ENCODE results near the gene RPRD1B.

The RPRD1B gene

GRCh38 chr20:38130687-38131587 is 97.4 kb downstream of the RPRD1B start:
- DNase-seq (ENCODE audit: low read depth, low spot score): no peak
- H3K27ac ChIP-seq: no peak overlapping the region

DNA sequence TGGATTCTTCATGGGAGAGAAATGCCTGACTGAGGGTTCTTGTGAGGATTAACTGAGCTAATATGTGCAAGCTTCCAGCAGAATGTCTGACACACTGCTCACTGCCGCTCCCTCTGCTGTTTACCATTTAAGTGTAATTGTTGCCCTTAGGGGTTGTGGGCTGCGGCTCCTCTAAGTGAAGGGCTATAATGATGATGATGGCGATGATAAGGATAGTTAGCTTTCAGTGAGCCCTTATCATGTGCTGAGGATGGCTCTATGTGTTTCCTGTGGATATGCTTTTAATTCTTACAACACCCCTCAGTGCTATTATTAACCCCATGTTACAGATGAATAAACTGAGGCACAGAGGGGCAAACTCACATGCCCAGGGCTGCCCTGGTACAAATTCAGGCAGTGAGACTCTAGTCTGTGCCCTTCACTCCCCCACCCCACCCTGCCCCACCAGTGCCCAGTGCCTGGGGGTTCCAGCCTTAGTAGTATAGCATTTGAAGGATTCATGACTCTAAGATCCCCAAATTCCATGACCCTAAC is 98.1 kb downstream of the RPRD1B start:
- no peak overlapping the region for H3K27ac ChIP-seq
- no peak for DNase-seq (ENCODE audit: low read depth, low spot score)

- no peak for DNase-seq (ENCODE audit: low read depth, low spot score)
- H3K27ac ChIP-seq: no peak overlapping the region
Observed at GRCh38 chr20:38132156-38132909, 98.8 kb downstream of the RPRD1B start.

GRCh38 chr20:38132910-38133501 is 99.5 kb downstream of the RPRD1B start:
- H3K27ac ChIP-seq: no peak overlapping the region
- DNase-seq (ENCODE audit: low read depth, low spot score): no peak

DNA sequence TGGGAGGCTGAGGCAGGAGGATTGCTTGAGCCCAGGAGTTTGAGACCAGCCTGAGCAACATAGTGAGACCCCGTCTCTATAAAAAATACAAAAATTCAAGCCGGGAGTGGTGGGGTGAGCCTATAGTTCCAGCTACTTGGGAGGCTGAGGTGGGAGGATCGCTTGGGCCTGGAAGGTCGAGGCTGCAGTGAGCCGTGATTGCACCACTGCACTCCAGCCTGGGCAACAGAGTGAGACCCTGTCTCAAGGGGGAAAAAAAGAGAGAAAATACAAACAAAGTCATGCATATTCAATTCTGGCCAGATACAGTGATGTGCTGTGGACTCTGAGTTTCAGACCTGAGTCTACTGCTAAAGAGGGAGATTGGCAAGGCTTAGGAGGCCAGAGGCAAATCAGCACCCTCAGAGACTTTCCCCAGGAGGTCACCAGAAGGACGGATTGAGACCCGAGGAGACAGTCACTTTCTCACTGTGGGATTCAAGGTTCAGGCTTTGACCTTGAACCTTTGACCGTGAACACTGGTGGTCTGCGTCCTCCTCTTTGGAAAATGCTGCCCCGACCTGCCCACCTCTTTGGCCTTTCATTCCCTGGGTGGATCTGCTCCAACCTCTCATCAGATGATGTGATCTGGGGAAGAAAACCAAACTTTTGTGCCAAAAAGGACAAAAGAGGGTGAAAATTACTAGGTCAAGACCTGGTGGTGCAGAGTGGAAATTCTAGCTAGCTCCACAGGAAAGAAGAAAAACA is 100.3 kb downstream of the RPRD1B start:
- DNase-seq (ENCODE audit: low read depth, low spot score): no peak
- no peak overlapping the region for H3K27ac ChIP-seq

DNA sequence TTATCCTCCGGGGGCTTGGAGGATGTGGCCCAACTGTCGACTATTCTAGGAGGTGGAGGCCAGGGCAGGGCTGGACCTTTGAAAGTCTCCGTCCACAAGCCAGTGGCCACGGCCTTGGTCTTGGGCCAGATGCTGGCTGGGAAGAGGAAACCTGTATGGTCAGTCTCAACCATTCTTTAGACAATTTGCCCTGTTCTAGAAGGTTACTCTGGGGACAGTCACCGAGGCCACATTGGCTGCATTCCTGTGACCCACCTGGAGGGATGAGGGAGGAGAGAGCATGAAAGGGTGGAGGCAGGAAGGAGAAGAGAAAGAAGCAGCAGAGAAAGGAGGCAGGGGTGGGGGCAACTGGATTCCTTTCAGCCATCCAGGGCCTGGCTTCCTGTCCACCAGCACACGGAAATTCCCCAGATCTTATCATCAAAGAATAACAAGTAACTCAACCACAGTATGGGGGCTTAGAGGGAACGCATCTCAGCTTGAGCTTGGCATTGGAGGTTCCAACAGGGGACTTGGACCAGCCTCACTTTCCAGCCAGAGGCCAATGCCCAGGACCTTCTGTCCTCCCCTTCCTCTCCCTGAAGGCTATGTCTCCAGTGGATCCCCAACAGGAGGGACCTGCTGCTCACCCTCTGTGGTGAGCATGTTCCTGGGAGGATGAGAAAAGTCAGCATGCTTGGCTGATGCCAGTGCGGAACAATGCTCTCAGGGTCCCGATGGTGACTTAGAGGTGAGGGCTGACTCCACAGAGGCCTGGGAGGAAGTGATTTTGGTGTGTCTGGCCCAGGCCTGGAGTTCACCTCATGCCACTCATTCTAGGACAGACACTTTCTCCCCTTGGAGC is 101.1 kb downstream of the RPRD1B start:
- H3K27ac ChIP-seq: no peak overlapping the region
- no peak for DNase-seq (ENCODE audit: low read depth, low spot score)

DNA sequence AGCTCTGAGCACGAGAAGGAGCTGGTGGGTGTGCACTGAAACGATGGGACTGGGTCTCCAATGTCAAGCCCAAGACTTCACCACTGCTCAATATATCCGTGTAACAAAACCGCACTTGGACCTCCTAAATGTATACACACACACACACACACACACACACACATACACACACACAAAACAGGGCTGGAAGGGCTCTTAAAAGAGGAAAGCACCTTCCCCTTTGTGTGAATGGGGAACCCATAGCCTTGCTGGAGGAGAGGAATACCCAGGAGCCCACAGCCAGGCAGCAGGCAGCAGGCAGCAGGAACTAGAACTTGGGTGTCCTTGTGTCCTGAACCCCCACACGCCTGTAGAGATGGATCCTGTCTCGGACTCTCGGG is 101.7 kb downstream of the RPRD1B start:
- DNase-seq (ENCODE audit: low read depth, low spot score): no peak
- H3K27ac ChIP-seq: no peak overlapping the region

DNA sequence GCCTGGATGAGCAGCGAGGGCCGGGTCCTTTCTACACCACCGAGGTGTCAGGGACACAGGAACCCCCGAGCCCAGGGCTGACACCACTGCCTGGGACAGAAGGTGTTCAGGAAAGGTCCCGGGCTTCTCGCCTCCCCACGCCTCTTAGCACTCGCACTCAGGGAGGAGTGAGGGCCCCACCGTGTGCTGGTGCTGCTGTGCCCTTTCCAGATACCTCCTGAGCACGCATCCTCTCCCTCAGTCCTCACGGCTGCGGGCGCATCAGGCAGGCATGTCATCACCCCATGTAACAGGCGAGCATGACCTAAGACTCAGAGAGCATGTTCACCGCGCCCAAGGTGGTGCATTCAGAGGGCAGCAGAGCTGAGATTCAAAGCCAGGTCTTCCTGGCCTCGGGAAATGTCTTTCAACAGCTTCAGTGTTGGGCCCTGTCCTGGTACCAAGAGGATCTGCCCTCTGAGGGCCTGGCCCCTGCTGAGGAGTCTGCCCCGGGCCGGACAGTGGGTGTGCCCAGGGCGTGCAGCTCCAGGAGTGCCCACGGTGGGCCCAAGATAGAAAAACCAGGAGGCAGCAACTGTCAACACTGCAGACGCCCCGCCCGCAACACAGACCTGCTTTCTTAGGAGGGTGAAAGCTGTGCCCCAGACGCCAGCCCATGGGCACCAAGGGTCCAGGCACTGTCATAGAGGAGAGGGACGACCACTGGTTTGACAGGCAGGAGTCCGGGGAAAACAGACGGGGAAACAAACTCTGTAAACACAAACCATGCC is 102.3 kb downstream of the RPRD1B start:
- H3K27ac ChIP-seq: no peak overlapping the region
- DNase-seq (ENCODE audit: low read depth, low spot score): no peak

GRCh38 chr20:38136421-38137245 is 103.1 kb downstream of the RPRD1B start:
- H3K27ac ChIP-seq: no peak overlapping the region
- DNase-seq (ENCODE audit: low read depth, low spot score): no peak

DNA sequence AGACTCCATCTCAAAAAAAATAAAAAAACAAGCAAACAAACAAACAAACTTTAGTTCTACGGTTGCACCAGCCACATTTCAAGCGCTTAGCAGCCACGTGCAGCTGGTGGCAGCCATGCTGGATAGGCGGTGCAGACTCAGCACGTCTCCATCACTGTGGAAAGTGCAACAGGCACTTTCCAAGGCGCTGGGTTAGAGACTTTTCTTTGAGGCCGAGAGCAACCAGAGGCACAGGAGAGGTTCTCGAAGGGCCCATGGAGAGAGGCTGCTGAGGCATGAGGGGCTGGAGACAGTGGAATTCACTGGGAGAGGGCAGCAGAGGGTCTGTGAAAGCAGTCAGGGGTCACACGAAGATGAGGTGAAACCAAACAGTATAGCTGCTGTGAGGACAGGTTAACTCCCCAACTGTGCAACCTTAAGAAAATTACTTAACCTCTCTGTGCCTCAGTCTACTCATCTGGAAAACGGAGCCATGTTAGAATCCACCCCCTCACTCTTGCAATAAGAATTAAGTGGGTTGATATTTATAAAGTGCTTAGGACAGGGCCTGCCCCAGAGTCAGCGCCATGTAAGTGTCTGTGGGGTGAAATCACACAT is 104.0 kb downstream of the RPRD1B start:
- no peak overlapping the region for H3K27ac ChIP-seq
- DNase-seq (ENCODE audit: low read depth, low spot score): no peak

DNA sequence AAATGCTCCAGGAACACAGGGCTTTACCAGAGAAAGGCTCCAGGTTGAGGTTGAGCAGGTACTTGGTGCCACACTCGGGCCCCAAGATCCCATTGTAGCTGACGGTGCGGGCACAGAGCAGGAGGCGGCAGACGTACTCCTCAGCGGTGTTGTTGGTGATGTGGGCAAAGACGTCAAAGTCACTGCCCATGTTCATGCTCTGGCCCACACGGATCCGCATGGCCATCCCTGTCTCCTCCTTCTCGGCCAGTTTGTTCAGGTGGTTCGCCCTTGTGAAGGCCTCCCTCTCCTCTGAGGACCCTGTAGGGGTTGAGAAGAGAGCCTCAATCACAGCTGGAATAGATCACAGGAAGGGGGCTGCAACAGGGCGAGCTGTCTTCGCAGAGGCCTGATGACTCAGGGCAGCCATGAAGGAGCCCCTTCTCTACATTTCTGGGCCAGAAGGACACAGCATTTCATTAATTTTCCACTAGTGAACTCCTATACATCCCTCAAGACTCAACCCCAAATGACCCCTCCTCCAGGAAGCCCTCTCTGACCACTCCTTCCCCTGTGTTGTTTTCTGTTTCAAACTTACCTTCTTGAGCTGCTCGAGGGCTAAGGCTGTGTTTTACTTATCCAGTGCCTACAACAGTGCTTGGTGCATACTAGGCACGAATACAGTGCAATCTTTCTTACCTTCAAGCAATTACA is 104.7 kb downstream of the RPRD1B start:
- H3K27ac ChIP-seq: no peak overlapping the region
- DNase-seq (ENCODE audit: low read depth, low spot score): no peak

GRCh38 chr20:38139156-38139912 is 105.8 kb downstream of the RPRD1B start:
- no peak overlapping the region for H3K27ac ChIP-seq
- no peak for DNase-seq (ENCODE audit: low read depth, low spot score)

DNA sequence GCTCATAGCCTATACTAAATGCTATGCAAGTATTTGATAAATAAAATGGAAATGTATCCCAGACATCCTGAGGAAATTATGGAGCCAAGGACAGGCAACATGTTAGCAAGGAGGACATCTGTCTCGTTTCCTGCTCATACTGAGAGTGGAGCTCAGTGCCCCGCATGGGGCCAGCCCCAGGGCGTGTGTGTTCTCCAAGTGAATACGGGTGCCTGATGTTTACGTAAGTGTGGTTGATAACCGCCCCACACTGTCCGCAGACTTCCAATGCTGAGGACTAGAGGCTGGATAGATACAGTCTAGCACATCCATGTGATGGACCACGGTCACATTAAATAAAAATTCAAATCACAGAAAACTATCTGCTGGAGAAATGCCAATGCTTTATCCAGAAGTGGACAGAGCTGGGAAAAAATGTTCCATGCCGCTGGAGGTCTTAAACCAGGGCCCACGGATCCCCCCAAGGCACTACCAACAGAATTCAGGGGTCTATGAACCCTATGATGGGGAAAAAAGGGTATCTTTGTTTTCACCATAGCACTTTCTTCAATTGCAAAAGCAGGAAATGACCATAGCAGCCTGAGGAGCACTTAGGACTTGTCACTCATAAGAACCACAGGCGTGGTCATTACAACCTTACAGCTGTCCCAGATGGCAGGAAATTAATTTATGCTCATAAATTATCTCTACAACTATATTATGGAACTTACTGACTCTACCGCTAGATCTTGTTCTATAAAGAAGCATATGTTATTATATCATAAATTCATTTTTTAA is 106.6 kb downstream of the RPRD1B start:
- DNase-seq (ENCODE audit: low read depth, low spot score): no peak
- H3K27ac ChIP-seq: no peak overlapping the region

GRCh38 chr20:38141204-38141888 is 107.8 kb downstream of the RPRD1B start:
- no peak overlapping the region for H3K27ac ChIP-seq
- no peak for DNase-seq (ENCODE audit: low read depth, low spot score)
